NB4 (cell line): Measurements from ENCODE around the gene NDUFAF8.

Experiments
- MAX ChIP-seq: IDR thresholded peaks from 2 replicates; pipeline ENCODE4 v1.6.1; 2011; ENCODE audit warnings: low read depth, low read length
- MYC ChIP-seq: IDR thresholded peaks from 2 replicates; pipeline ENCODE4 v1.6.1; 2011; ENCODE audit warnings: low read depth, low read length
- POLR2A ChIP-seq: IDR thresholded peaks from 2 replicates; pipeline ENCODE4 v1.6.1; 2011; ENCODE audit warnings: mild to moderate bottlenecking; ENCODE audit not compliant: insufficient read length; ENCODE audit errors: extremely low read depth
- TF ChIP-seq, protein P1 (sequence below): IDR thresholded peaks from one replicate; pipeline ENCODE4 v1.5.1; 2012; ENCODE audit warnings: low read depth, low read length

DNA sequence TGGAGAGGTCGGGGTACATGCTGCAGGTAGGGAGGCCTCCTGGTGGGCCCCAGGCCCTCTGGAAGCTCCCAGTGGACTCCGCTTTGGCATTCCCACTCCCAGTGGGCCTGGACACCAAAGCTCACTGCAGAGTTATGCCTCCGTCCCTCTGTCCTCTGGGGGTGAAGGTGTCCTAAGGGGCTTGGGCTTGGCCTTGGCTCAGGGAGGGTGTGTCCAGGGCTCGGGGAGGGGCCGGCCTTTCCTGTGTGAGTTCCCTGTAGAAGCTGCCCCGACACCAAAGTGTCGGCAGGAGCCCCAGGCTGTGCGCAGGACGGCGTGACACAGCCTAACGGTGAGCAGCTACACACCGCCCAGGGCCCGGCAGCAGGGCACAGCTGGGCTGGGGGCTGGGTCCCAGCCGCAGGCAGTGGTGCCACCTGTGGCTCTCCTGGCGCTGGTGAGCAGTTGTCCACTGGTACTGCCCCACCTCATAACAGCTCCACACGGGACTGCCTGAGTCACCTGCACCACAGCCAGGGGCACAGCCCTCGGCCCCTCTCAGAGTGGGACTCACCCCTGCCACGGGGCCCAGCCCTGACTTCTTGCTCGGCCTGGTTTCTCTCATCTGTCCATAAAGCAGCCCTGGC is 6.4 kb upstream of the NDUFAF8 start:
- TF ChIP-seq POLR2A, result no peak
- TF ChIP-seq, protein P1, sequence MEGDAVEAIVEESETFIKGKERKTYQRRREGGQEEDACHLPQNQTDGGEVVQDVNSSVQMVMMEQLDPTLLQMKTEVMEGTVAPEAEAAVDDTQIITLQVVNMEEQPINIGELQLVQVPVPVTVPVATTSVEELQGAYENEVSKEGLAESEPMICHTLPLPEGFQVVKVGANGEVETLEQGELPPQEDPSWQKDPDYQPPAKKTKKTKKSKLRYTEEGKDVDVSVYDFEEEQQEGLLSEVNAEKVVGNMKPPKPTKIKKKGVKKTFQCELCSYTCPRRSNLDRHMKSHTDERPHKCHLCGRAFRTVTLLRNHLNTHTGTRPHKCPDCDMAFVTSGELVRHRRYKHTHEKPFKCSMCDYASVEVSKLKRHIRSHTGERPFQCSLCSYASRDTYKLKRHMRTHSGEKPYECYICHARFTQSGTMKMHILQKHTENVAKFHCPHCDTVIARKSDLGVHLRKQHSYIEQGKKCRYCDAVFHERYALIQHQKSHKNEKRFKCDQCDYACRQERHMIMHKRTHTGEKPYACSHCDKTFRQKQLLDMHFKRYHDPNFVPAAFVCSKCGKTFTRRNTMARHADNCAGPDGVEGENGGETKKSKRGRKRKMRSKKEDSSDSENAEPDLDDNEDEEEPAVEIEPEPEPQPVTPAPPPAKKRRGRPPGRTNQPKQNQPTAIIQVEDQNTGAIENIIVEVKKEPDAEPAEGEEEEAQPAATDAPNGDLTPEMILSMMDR, result no peak
- no peak for TF ChIP-seq MYC
- TF ChIP-seq MAX, result no peak
